ENCODE data around the gene EARS2. TPM values are rescaled to one million over a fixed set of nuclear protein-coding genes. Genes with fewer than 3 reads are reported as not detected.

Gene EARS2
- total and polyA plus RNA-seq, 2 of the 8 experiments (the other 6 are each of a cell fraction or from before 2014, with no cell fraction given) = 47.8 to 111 TPM

GRCh38 chr16:23519282-23519681 is 37.9 kb downstream of the EARS2 start (continued):
- no peak for TF ChIP-seq SRF (IDR thresholded peaks at IDR 0.05; ENCODE audit: low read depth, low read length)
- TF ChIP-seq CTBP2 (IDR thresholded peaks at IDR 0.05; ENCODE audit: borderline replicate concordance, insufficient read depth, insufficient read length, low read length) = no peak
